Right cardiac atrium (tissue), 5 donors: ENCODE measurements around the gene CAMTA1. TPM values are rescaled to one million over a fixed set of nuclear protein-coding genes. Genes with fewer than 3 reads are reported as not detected.

ENCODE experiments used
- ATAC-seq, 2 donors: fragments of 200-7000 bp; cut with Tn5 transposase; one replicate each; pipeline versions ENCODE4 v1.8.0 to v1.9.1; 2020; ENCODE audit warnings: moderate library complexity in 2 of 2, mild to moderate bottlenecking in 1 of 2
- DNase-seq, 3 donors: peaks; one replicate each; pipeline ENCODE4 v3.0.0-alpha.2; 2020
- H3K27ac ChIP-seq: one replicate; pipeline ENCODE4 v1.5.1; 2013; ENCODE audit warnings: mild to moderate bottlenecking, low read length, control low read depth, moderate library complexity
- H3K27me3 ChIP-seq: one replicate; pipeline ENCODE4 v1.6.1; 2013; ENCODE audit not compliant: control insufficient read depth, insufficient read depth
- H3K4me1 ChIP-seq: one replicate; pipeline ENCODE4 v1.6.1; 2013; ENCODE audit warnings: low read length; ENCODE audit not compliant: control insufficient read depth, insufficient read depth
- H3K4me3 ChIP-seq: one replicate; pipeline ENCODE4 v1.5.1; 2013; ENCODE audit warnings: low read length, control low read depth
- H3K9me3 ChIP-seq: one replicate; pipeline ENCODE4 v1.6.1; 2013; ENCODE audit warnings: low read length; ENCODE audit not compliant: control insufficient read depth
- WGBS: extraction: QIAGEN DNeasy Blood & Tissue Kit; methylation state at CpG from one replicate; pipeline ENCODE4 v1.1.7; 2013; 5-methylcytosine and 5-hydroxymethylcytosine counted together
- intact Hi-C, 4 donors: fragments of 100-400 bp; cut with DNase I; formaldehyde crosslinking; loops; one replicate each; pipeline versions ENCODE4 v1.11.0 to v1.14.0; 2022 to 2023
- polyA plus RNA-seq: library from polyadenylated mRNA; stranded (reverse); fragments of 200-250 nt; gene quantifications from one replicate; pipeline ENCODE4 v1.2.3, GENCODE V29; 2013
- total RNA-seq, 4 donors: library from RNA; stranded (reverse); fragmentation: NEBNext Ultra II Directional; extraction: Animal tissue kit (Norgen Biotek cat#: 25700); gene quantifications; one replicate each; pipeline ENCODE4 v1.2.1, GENCODE V29; 2021
- donor health status: healthy with polysubstance abuse.
- donor health status: DM: no; HTN: yes; CAD: no.
- donor health status: DM: no; HTN: no; CAD: no.
- donor health status: DM: no; HTN: yes; CAD: no; lungs with severe emphysema.
- donor health status: DM: yes; HTN: yes; CAD: no.

The CAMTA1 gene
- total and polyA plus RNA-seq, 5 donors: 155 to 334 (median 164) TPM

- peak in 1 of 2 donors; percentile 50 for ATAC-seq
- H3K9me3 ChIP-seq: no peaks in the 10 kb centered on the region
- intact Hi-C loops: loop anchor here (5.0 to 10.0 kb wide), 6 partner anchors 67 to 607 kb away; no protein-coding TSS in a partner anchor
Measured at GRCh38 chr1:7648761-7649384, 863.6 kb downstream of the CAMTA1 start.

GRCh38 chr1:7650801-7651200, 865.5 kb downstream of the CAMTA1 start:
- Histone ChIP-seq H3K27ac (no peak overlapping the region), H3K4me1 (peaks cover 3% of the 10 kb centered on the region), H3K4me3 (no peak overlapping the region), H3K27me3 (no peaks in the 10 kb centered on the region), H3K9me3 (no peaks in the 10 kb centered on the region)
- 53% methylated on average over 11 of the region's 11 CpGs for WGBS
- peak in 2 of 3 donors; percentile 57 to 59 for DNase-seq
- intact Hi-C loops: no loop called here
- no peak for ATAC-seq

More at GRCh38 chr1:7648761-7649384, 863.6 kb downstream of the CAMTA1 start:
- H3K4me3 ChIP-seq: no peak overlapping the region
- H3K27me3 ChIP-seq: no peaks in the 10 kb centered on the region
- H3K27ac ChIP-seq: no peak overlapping the region
- DNase-seq: peak; percentile 39 to 74 (median 66)
- peaks cover 3% of the 10 kb centered on the region for H3K4me1 ChIP-seq
- 41% methylated on average over 14 of the region's 14 CpGs for WGBS

GRCh38 chr1:7651203-7651602, 865.9 kb downstream of the CAMTA1 start:
- H3K9me3 ChIP-seq: no peaks in the 10 kb centered on the region
- ATAC-seq (no peak), DNase-seq (no peak)
- intact Hi-C loops: no loop called here
- H3K4me3 ChIP-seq: no peak overlapping the region
- no peaks in the 10 kb centered on the region for H3K27me3 ChIP-seq
- no peak overlapping the region for H3K27ac ChIP-seq
- peaks cover 3% of the 10 kb centered on the region for H3K4me1 ChIP-seq
- 88% methylated on average over 8 of the region's 8 CpGs for WGBS

GRCh38 chr1:7652061-7652460, 866.8 kb downstream of the CAMTA1 start:
- ATAC-seq (no peak), DNase-seq (peak in 1 of 3 donors; percentile 9)
- Histone ChIP-seq H3K9me3 (no peaks in the 10 kb centered on the region), H3K4me1 (peaks cover 3% of the 10 kb centered on the region), H3K4me3 (no peak overlapping the region), H3K27ac (no peak overlapping the region), H3K27me3 (no peaks in the 10 kb centered on the region)
- intact Hi-C loops: no loop called here
- 50% methylated on average over 7 of the region's 7 CpGs for WGBS

- peak in 2 of 3 donors; percentile 29 to 36 for DNase-seq
- no peak overlapping the region for H3K4me3 ChIP-seq
- intact Hi-C loops: no loop called here
- no peaks in the 10 kb centered on the region for H3K27me3 ChIP-seq
- WGBS: 78% methylated on average over 12 of the region's 12 CpGs
- no peak for ATAC-seq
- peaks cover 3% of the 10 kb centered on the region for H3K4me1 ChIP-seq
- H3K27ac ChIP-seq: no peak overlapping the region
- H3K9me3 ChIP-seq: no peaks in the 10 kb centered on the region
Measured at GRCh38 chr1:7652515-7653098, 867.4 kb downstream of the CAMTA1 start.

- ATAC-seq (no peak), DNase-seq (no peak)
- intact Hi-C loops: no loop called here
- no peaks in the 10 kb centered on the region for H3K9me3 ChIP-seq
- H3K27ac ChIP-seq: no peak overlapping the region
- H3K4me3 ChIP-seq: no peak overlapping the region
- WGBS: 93% methylated on average over 1 of the region's 1 CpG
- H3K4me1 ChIP-seq: no peaks in the 10 kb centered on the region
- no peaks in the 10 kb centered on the region for H3K27me3 ChIP-seq
Measured at GRCh38 chr1:7654725-7655124, 869.5 kb downstream of the CAMTA1 start.

GRCh38 chr1:7655354-7655753, 870.1 kb downstream of the CAMTA1 start:
- H3K4me1 ChIP-seq: no peaks in the 10 kb centered on the region
- ATAC-seq (no peak), DNase-seq (no peak)
- intact Hi-C loops: no loop called here
- no peaks in the 10 kb centered on the region for H3K27me3 ChIP-seq
- H3K9me3 ChIP-seq: no peaks in the 10 kb centered on the region
- over 99% methylated on average over 2 of the region's 2 CpGs for WGBS
- no peak overlapping the region for H3K4me3 ChIP-seq
- H3K27ac ChIP-seq: no peak overlapping the region

- H3K9me3 ChIP-seq: no peaks in the 10 kb centered on the region
- no peak overlapping the region for H3K4me3 ChIP-seq
- intact Hi-C loops: no loop called here
- 82% methylated on average over 24 of the region's 24 CpGs for WGBS
- H3K27me3 ChIP-seq: no peaks in the 10 kb centered on the region
- DNase-seq (peak in 2 of 3 donors; percentile 44 to 55), ATAC-seq (no peak)
- no peak overlapping the region for H3K27ac ChIP-seq
- H3K4me1 ChIP-seq: no peaks in the 10 kb centered on the region
Measured at GRCh38 chr1:7656557-7657215, 871.4 kb downstream of the CAMTA1 start.

GRCh38 chr1:7657287-7658016, 872.2 kb downstream of the CAMTA1 start:
- DNase-seq (no peak), ATAC-seq (no peak)
- Histone ChIP-seq H3K4me3 (no peak overlapping the region), H3K9me3 (no peaks in the 10 kb centered on the region), H3K4me1 (no peaks in the 10 kb centered on the region), H3K27ac (no peak overlapping the region), H3K27me3 (no peaks in the 10 kb centered on the region)
- WGBS: 69% methylated on average over 17 of the region's 17 CpGs
- intact Hi-C loops: no loop called here

GRCh38 chr1:7658099-7658498, 872.8 kb downstream of the CAMTA1 start:
- peak; percentile 23 to 47 for ATAC-seq
- 60% methylated on average over 7 of the region's 7 CpGs for WGBS
- DNase-seq: peak in 2 of 3 donors; percentile 46 to 47
- Histone ChIP-seq H3K4me1 (no peaks in the 10 kb centered on the region), H3K27ac (no peak overlapping the region), H3K9me3 (no peaks in the 10 kb centered on the region), H3K4me3 (no peak overlapping the region), H3K27me3 (no peaks in the 10 kb centered on the region)
- intact Hi-C loops: no loop called here

GRCh38 chr1:7659514-7659913, 874.3 kb downstream of the CAMTA1 start:
- Histone ChIP-seq H3K27me3 (no peaks in the 10 kb centered on the region), H3K4me1 (no peaks in the 10 kb centered on the region), H3K4me3 (no peak overlapping the region), H3K27ac (no peak overlapping the region), H3K9me3 (no peaks in the 10 kb centered on the region)
- WGBS: 69% methylated on average over 6 of the region's 6 CpGs
- ATAC-seq (no peak), DNase-seq (peak in 1 of 3 donors; percentile 26)
- intact Hi-C loops: no loop called here
